VCaP (cell line): ENCODE data around the gene ZNF469.

Experiments used
- H3K27ac ChIP-seq: fragments of 450-650 bp; 2 replicates; pipeline ENCODE4 v1.5.1; 2017
- TF ChIP-seq, protein P1 (sequence below): fragments of 450-650 bp; conservative IDR thresholded peaks from 2 replicates; pipeline ENCODE4 v1.5.1; 2017; ENCODE audit warnings: mild to moderate bottlenecking, moderate library complexity

Gene ZNF469

GRCh38 chr16:88382491-88383400, at the start of gene ZNF469:
ZNF469 (plus strand) TSS chr16:88382959; CDS start chr16:88427471, 44,512 bp downstream.
- H3K27ac ChIP-seq = no peak within 1 kb of the TSS

GRCh38 chr16:88333848-88334777, 48.6 kb upstream of the ZNF469 start:
- TF ChIP-seq, protein P1, sequence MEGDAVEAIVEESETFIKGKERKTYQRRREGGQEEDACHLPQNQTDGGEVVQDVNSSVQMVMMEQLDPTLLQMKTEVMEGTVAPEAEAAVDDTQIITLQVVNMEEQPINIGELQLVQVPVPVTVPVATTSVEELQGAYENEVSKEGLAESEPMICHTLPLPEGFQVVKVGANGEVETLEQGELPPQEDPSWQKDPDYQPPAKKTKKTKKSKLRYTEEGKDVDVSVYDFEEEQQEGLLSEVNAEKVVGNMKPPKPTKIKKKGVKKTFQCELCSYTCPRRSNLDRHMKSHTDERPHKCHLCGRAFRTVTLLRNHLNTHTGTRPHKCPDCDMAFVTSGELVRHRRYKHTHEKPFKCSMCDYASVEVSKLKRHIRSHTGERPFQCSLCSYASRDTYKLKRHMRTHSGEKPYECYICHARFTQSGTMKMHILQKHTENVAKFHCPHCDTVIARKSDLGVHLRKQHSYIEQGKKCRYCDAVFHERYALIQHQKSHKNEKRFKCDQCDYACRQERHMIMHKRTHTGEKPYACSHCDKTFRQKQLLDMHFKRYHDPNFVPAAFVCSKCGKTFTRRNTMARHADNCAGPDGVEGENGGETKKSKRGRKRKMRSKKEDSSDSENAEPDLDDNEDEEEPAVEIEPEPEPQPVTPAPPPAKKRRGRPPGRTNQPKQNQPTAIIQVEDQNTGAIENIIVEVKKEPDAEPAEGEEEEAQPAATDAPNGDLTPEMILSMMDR = no peak
- H3K27ac ChIP-seq = no peak overlapping the region

More at GRCh38 chr16:88382491-88383400, at the start of gene ZNF469:
- TF ChIP-seq, protein P1 = no peak

DNA sequence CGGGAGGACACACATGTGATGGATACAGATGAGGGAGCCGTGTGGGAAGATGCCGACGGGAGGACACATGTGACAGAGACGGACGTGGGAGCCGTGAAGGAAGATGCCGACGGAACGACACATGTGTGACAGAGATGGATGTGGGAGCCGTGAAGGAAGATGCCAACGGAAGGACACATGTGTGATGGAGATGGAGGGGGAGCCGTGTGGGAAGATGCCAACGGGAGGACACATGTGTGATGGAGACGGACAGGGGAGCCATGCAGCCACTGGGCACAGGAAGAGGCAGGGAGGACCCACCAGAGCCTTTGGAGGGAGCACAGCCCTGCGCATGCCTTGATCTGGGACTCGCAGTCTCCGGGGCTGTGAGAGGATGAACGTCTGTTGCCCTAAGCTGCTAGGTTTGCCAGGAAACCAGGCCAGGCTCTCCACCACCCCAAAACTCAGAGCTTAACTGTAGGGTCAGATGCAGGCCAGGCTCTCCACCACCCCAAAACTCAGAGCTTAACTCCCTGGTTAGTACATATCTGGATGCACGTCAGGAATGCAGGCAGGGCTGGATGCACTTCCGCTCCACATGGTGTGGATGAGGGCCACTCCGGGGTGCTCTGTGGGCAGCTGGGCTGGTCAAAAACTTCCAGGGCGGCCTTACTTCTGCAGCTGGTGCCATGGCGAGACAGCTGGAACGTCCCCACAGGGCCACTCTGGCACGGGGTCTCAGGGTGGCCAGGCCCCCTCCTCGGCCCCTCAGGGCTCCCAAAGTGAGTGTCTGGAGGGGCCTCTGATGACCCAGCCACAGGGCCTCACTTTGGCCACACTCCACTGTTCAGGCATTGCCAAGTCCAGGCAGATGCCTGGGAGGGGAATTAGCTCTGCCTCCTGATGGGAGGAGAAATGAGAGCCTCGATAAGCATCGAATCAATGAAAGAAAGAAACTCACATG, 47.7 kb upstream of the ZNF469 start:
- H3K27ac ChIP-seq = no peak overlapping the region

GRCh38 chr16:88337021-88337420, 45.7 kb upstream of the ZNF469 start:
- H3K27ac ChIP-seq = no peak overlapping the region
- TF ChIP-seq, protein P1 = no peak

More for the DNA sequence above, 47.7 kb upstream of the ZNF469 start:
- TF ChIP-seq, protein P1 = no peak

DNA sequence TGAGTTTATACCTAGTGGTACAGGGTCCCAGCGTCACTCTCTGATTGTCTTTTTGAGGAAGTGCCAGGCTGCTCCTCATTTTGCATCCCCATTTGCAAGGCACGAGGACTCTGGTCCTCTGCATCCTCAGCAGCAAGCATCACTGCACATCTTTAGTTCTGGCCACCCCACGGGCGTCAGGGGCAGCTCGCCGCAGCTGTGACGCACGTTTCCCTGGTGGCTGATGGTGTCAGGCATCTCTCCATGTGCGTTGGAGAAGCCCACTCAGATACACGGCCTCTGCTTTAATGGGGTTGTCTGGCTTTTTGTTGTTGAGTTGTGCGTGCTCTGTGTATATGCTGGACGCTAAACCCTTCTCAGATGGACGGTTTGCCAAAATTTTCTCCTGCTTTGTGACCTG, 45.2 kb upstream of the ZNF469 start:
- no peak overlapping the region for H3K27ac ChIP-seq
- TF ChIP-seq, protein P1 = no peak

GRCh38 chr16:88338111-88338510, 44.6 kb upstream of the ZNF469 start:
- no peak overlapping the region for H3K27ac ChIP-seq
- TF ChIP-seq, protein P1 = no peak
